Retinal pigment epithelial cell (primary cell): ENCODE measurements around the gene DSCAM.

Source experiments
- DNase-seq: peaks from one replicate; pipeline ENCODE4 v3.0.0-alpha.2; 2010; ENCODE audit warnings: low read depth
- H3K4me3 ChIP-seq: 2 replicates; pipeline ENCODE4 v1.5.1; 2011; ENCODE audit warnings: mild to moderate bottlenecking, low read length, control low read depth, moderate library complexity
- CTCF ChIP-seq: conservative IDR thresholded peaks from 2 replicates; pipeline ENCODE4 v1.5.1; 2011; ENCODE audit warnings: low read depth, low read length, control low read depth, inconsistent platforms

Gene DSCAM

GRCh38 chr21:40610345-40610744 is 236.6 kb downstream of the DSCAM start:
- DNase-seq: no peak
- no peak for TF ChIP-seq CTCF

DNA sequence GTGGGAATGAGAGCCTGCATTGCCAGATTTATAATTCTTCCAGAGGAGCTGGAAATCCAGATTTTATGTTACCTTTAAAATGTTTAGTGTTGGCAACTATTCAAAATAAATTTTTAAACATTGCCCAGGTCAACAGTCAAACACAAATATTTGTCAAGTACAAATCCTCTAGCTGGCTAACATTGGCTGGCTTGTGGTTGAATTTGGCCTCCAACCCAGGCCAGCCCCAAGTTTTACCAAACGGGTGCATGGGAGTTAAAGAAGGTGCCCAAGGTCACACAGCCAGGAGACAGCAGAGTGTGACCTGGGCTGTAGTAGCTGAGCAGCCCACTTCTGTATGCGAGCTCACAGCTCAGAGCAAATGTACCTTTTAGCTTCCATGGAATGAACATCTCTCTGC is 240.6 kb downstream of the DSCAM start:
- TF ChIP-seq CTCF: no peak
- no peak for DNase-seq
- no peak overlapping the region for H3K4me3 ChIP-seq

More at GRCh38 chr21:40610345-40610744, 236.6 kb downstream of the DSCAM start:
- no peak overlapping the region for H3K4me3 ChIP-seq

GRCh38 chr21:40605094-40605493 is 241.9 kb downstream of the DSCAM start:
- no peak for DNase-seq
- no peak for TF ChIP-seq CTCF

GRCh38 chr21:40603774-40604173 is 243.2 kb downstream of the DSCAM start:
- no peak for DNase-seq
- H3K4me3 ChIP-seq: no peak overlapping the region
- no peak for TF ChIP-seq CTCF

More at GRCh38 chr21:40605094-40605493, 241.9 kb downstream of the DSCAM start:
- no peak overlapping the region for H3K4me3 ChIP-seq

DNA sequence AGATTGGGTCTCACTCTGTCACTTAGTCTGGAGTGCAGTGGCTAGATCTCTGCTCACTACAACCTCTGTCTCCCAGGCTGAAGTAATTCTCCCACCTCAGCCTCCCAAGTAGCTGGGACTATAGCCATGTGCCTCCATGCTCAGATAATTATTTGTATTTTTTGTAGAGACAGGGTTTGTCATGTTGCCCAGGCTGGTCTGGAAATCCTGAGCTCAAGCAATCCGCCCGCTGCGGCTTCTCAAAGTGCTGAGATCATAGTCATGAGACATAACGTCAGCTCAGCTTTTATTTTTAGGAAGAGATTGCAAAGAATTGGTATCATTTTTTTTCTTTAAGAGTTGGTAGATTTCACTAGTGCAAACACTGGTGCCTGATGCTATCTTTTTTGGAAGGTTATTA is 244.9 kb downstream of the DSCAM start:
- TF ChIP-seq CTCF: no peak
- no peak overlapping the region for H3K4me3 ChIP-seq
- peak; percentile 56 for DNase-seq

- H3K4me3 ChIP-seq: no peak overlapping the region
- no peak for TF ChIP-seq CTCF
- DNase-seq: no peak
Observed at GRCh38 chr21:40595806-40596205, 251.2 kb downstream of the DSCAM start.

DNA sequence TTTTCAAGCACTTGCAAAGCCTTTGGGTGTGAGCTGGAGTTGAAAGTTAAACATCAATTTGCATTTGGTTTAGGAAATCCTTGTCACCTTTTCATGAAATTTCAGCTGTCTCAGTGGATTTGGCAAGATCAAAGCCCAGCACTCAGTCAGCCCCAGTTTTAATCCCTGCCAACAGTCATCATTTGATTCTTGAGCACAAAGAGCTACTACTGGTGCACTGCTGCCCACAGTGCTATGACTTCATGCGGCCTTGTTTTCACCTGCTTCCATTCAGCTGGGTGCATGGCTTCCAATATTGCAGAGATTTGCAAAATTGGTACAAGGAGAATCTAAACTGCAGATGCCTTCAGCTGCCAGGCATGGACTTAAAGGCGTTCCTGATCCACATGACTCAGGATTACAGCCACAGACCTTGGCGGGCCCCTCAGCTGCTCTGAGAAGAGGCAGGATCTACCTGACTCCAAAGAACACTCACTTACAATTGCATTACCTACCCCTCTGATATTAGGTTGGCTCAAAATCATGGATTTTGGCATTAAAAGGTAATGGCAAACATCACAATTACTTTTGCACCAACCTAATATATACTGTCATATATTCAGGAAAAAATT is 259.1 kb downstream of the DSCAM start:
- TF ChIP-seq CTCF: no peak
- peak; percentile 56 for DNase-seq
- H3K4me3 ChIP-seq: no peak overlapping the region
